ENCODE results near the gene POPDC3.

POPDC3 gene

DNA sequence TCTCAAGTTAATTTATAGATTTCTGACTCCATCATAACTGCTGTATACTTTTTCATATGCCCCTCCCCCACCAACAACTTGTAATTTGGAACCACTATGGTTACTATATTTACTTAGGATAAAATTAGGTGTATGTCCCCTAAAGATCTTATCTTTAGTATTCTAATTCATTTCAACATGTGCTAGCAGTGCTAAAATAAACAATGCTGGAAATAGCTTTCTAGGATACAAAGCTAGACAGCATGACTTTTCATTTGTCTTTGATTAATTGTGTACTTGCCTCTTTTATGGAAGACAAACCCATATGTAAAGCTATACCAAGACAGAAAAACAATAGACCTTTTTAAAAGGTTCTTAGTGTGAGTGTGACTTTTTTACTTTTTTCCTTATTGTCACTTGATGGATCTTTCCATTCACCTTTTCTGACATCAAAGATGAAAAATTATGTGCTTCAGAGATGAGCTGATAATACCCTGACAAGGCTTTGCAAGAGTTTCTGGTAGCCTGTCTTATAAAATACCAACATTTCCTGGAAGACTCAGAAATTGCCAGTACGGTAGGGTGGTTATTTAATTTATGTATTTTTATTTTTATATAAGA, 31.2 kb upstream of the POPDC3 start:
- Histone ChIP-seq H3K4me2 (ENCODE audit: low read length, poor library complexity, severe bottlenecking) (no peak overlapping the region), H4K91ac (ENCODE audit: low read length) (no peak overlapping the region), H3K79me1 (replicated peaks; ENCODE audit: low read length, poor library complexity, severe bottlenecking) (no peaks in the 10 kb centered on the region), H3K27me3 (ENCODE audit: control insufficient read depth in 1 of 2, insufficient read depth in 1 of 2, low read length in 2 of 2) (no peaks in the 10 kb centered on the region), H2AFZ (ENCODE audit: low read depth, low read length) (no peak overlapping the region), H3K9ac (ENCODE audit: low read length) (no peak overlapping the region), H2BK5ac (ENCODE audit: low read depth, low read length, poor library complexity, severe bottlenecking) (no peak overlapping the region), H3K14ac (ENCODE audit: low read length in 2 of 2) (no peak overlapping the region), H3K18ac (ENCODE audit: low read depth in 1 of 2, low read length in 2 of 2) (no peak overlapping the region), H2AK5ac (ENCODE audit: low read length, severe bottlenecking) (no peak overlapping the region), H3K9me3 (ENCODE audit: control insufficient read depth, low read length) (no peaks in the 10 kb centered on the region), H3K4ac (ENCODE audit: low read depth in 1 of 2, low read length in 2 of 2) (no peak overlapping the region), H2BK120ac (ENCODE audit: low read depth, low read length) (no peak overlapping the region), H3K4me3 (ENCODE audit: insufficient read depth in 1 of 2, low read depth in 1 of 2, low read length in 2 of 2) (no peak overlapping the region), H4K8ac (ENCODE audit: low read length) (no peak overlapping the region), H2BK15ac (ENCODE audit: low read depth, poor library complexity, severe bottlenecking) (no peak overlapping the region), H3K4me1 (ENCODE audit: control insufficient read depth, insufficient read depth, low read depth, low read length) (no peaks in the 10 kb centered on the region), H2BK12ac (ENCODE audit: low read length in 2 of 2) (no peak overlapping the region), H3K23ac (ENCODE audit: low read length in 2 of 2) (no peak overlapping the region), H3K36me3 (ENCODE audit: control insufficient read depth in 1 of 2, insufficient read depth in 2 of 2, low read depth in 1 of 2, low read length in 2 of 2) (no peaks in the 10 kb centered on the region), H3K27ac (ENCODE audit: low read length, poor library complexity, severe bottlenecking) (no peak overlapping the region)
- WGBS: 100% methylated on average over 1 of the region's 1 CpG
- peak; percentile 33 for DNase-seq

- H3K23ac ChIP-seq (ENCODE audit: low read length in 2 of 2): no peak overlapping the region
- H2AK5ac ChIP-seq (ENCODE audit: low read length, severe bottlenecking): no peak overlapping the region
- DNase-seq: peak; percentile 79
- H3K18ac ChIP-seq (ENCODE audit: low read depth in 1 of 2, low read length in 2 of 2): peak overlapping the region; percentile 2 to 80
- no peaks in the 10 kb centered on the region for H3K79me1 ChIP-seq (replicated peaks; ENCODE audit: low read length, poor library complexity, severe bottlenecking)
- H2BK12ac ChIP-seq (ENCODE audit: low read length in 2 of 2): peak overlapping the region in 1 of 2 experiments; percentile 11
- H3K9ac ChIP-seq (ENCODE audit: low read length): peak overlapping the region; percentile 29
- peak overlapping the region in 1 of 2 experiments; percentile 37 for H3K4ac ChIP-seq (ENCODE audit: low read depth in 1 of 2, low read length in 2 of 2)
- no peak overlapping the region for H2BK5ac ChIP-seq (ENCODE audit: low read depth, low read length, poor library complexity, severe bottlenecking)
- H2BK120ac ChIP-seq (ENCODE audit: low read depth, low read length): peak overlapping the region; percentile 76
- H3K9me3 ChIP-seq (ENCODE audit: control insufficient read depth, low read length): no peaks in the 10 kb centered on the region
- peak overlapping the region; percentile 86 for H4K8ac ChIP-seq (ENCODE audit: low read length)
- H3K14ac ChIP-seq (ENCODE audit: low read length in 2 of 2): no peak overlapping the region
- H3K4me1 ChIP-seq (ENCODE audit: control insufficient read depth, insufficient read depth, low read depth, low read length): no peaks in the 10 kb centered on the region
- no peak overlapping the region for H3K27ac ChIP-seq (ENCODE audit: low read length, poor library complexity, severe bottlenecking)
- H2AFZ ChIP-seq (ENCODE audit: low read depth, low read length): no peak overlapping the region
- no peaks in the 10 kb centered on the region for H3K36me3 ChIP-seq (ENCODE audit: control insufficient read depth in 1 of 2, insufficient read depth in 2 of 2, low read depth in 1 of 2, low read length in 2 of 2)
- H3K4me3 ChIP-seq (ENCODE audit: insufficient read depth in 1 of 2, low read depth in 1 of 2, low read length in 2 of 2): peak overlapping the region in 1 of 2 experiments; percentile 8
- H4K91ac ChIP-seq (ENCODE audit: low read length): peak overlapping the region; percentile 64
- WGBS: 62% methylated on average over 4 of the region's 5 CpGs
- H3K4me2 ChIP-seq (ENCODE audit: low read length, poor library complexity, severe bottlenecking): no peak overlapping the region
- no peaks in the 10 kb centered on the region for H3K27me3 ChIP-seq (ENCODE audit: control insufficient read depth in 1 of 2, insufficient read depth in 1 of 2, low read length in 2 of 2)
- no peak overlapping the region for H2BK15ac ChIP-seq (ENCODE audit: low read depth, poor library complexity, severe bottlenecking)
Observed at GRCh38 chr6:105209950-105210706, 30.3 kb upstream of the POPDC3 start.

DNA sequence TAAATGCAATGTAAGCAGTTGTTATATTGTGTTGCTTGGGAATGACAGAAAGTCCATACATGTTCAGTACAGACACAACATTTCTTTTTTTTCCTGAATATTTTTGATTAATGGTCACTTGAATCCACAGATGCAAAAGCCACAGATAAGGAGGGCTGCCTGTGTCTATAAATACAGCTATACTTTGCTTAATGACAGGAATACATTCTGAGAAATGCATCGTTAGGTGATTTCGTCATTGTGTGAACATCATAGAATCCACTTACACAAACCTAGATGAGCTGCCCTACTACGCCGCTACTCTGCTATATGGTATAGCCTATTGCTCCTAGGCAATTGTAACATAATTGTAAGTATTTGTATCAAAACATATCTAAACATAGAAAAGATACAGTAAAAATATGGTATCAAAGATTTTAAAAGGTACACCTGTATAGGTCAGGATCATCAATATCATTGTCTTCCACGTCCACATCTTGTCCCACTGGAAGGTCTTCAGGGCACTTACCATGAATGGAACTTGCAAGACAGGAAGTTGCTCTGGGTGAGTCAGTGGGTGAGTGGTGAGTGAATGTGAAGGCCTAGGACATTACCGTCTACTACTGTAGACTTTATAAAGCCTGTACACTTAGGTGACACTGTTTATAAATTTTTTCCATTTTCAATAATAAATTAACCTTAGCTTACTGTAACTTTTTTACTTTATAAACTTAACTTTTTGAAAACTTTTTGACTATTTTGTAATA, 27.9 kb upstream of the POPDC3 start:
- H3K18ac ChIP-seq (ENCODE audit: low read depth in 1 of 2, low read length in 2 of 2): no peak overlapping the region
- H3K27me3 ChIP-seq (ENCODE audit: control insufficient read depth in 1 of 2, insufficient read depth in 1 of 2, low read length in 2 of 2): peaks cover 0 to under 1% of the 10 kb centered on the region in 2 experiments
- H3K4me2 ChIP-seq (ENCODE audit: low read length, poor library complexity, severe bottlenecking): no peak overlapping the region
- H3K23ac ChIP-seq (ENCODE audit: low read length in 2 of 2): no peak overlapping the region
- H3K27ac ChIP-seq (ENCODE audit: low read length, poor library complexity, severe bottlenecking): no peak overlapping the region
- H3K9ac ChIP-seq (ENCODE audit: low read length): no peak overlapping the region
- H3K79me1 ChIP-seq (replicated peaks; ENCODE audit: low read length, poor library complexity, severe bottlenecking): no peaks in the 10 kb centered on the region
- no peak overlapping the region for H2AK5ac ChIP-seq (ENCODE audit: low read length, severe bottlenecking)
- no peak overlapping the region for H2AFZ ChIP-seq (ENCODE audit: low read depth, low read length)
- H3K36me3 ChIP-seq (ENCODE audit: control insufficient read depth in 1 of 2, insufficient read depth in 2 of 2, low read depth in 1 of 2, low read length in 2 of 2): no peaks in the 10 kb centered on the region
- H4K8ac ChIP-seq (ENCODE audit: low read length): no peak overlapping the region
- no peak overlapping the region for H2BK15ac ChIP-seq (ENCODE audit: low read depth, poor library complexity, severe bottlenecking)
- no peak overlapping the region for H3K14ac ChIP-seq (ENCODE audit: low read length in 2 of 2)
- DNase-seq: peak; percentile 66
- WGBS: 71% methylated on average over 2 of the region's 6 CpGs
- H3K4me1 ChIP-seq (ENCODE audit: control insufficient read depth, insufficient read depth, low read depth, low read length): no peaks in the 10 kb centered on the region
- no peak overlapping the region for H4K91ac ChIP-seq (ENCODE audit: low read length)
- no peak overlapping the region for H2BK120ac ChIP-seq (ENCODE audit: low read depth, low read length)
- H3K4ac ChIP-seq (ENCODE audit: low read depth in 1 of 2, low read length in 2 of 2): no peak overlapping the region
- H3K9me3 ChIP-seq (ENCODE audit: control insufficient read depth, low read length): no peaks in the 10 kb centered on the region
- H2BK5ac ChIP-seq (ENCODE audit: low read depth, low read length, poor library complexity, severe bottlenecking): no peak overlapping the region
- H2BK12ac ChIP-seq (ENCODE audit: low read length in 2 of 2): no peak overlapping the region
- no peak overlapping the region for H3K4me3 ChIP-seq (ENCODE audit: insufficient read depth in 1 of 2, low read depth in 1 of 2, low read length in 2 of 2)

- H3K79me1 ChIP-seq (replicated peaks; ENCODE audit: low read length, poor library complexity, severe bottlenecking): no peaks in the 10 kb centered on the region
- no peak overlapping the region for H3K14ac ChIP-seq (ENCODE audit: low read length in 2 of 2)
- H2BK120ac ChIP-seq (ENCODE audit: low read depth, low read length): no peak overlapping the region
- H3K27me3 ChIP-seq (ENCODE audit: control insufficient read depth in 1 of 2, insufficient read depth in 1 of 2, low read length in 2 of 2): peaks cover 0 to 10% of the 10 kb centered on the region in 2 experiments
- no peak overlapping the region for H3K4me3 ChIP-seq (ENCODE audit: insufficient read depth in 1 of 2, low read depth in 1 of 2, low read length in 2 of 2)
- WGBS: no CpG with 5 or more reads among the region's 4 CpGs
- H3K18ac ChIP-seq (ENCODE audit: low read depth in 1 of 2, low read length in 2 of 2): no peak overlapping the region
- H3K4me1 ChIP-seq (ENCODE audit: control insufficient read depth, insufficient read depth, low read depth, low read length): no peaks in the 10 kb centered on the region
- H2BK12ac ChIP-seq (ENCODE audit: low read length in 2 of 2): no peak overlapping the region
- no peaks in the 10 kb centered on the region for H3K36me3 ChIP-seq (ENCODE audit: control insufficient read depth in 1 of 2, insufficient read depth in 2 of 2, low read depth in 1 of 2, low read length in 2 of 2)
- no peak for DNase-seq
- H2AFZ ChIP-seq (ENCODE audit: low read depth, low read length): no peak overlapping the region
- H2BK15ac ChIP-seq (ENCODE audit: low read depth, poor library complexity, severe bottlenecking): no peak overlapping the region
- no peak overlapping the region for H3K23ac ChIP-seq (ENCODE audit: low read length in 2 of 2)
- H3K9me3 ChIP-seq (ENCODE audit: control insufficient read depth, low read length): no peaks in the 10 kb centered on the region
- H3K4me2 ChIP-seq (ENCODE audit: low read length, poor library complexity, severe bottlenecking): no peak overlapping the region
- no peak overlapping the region for H4K8ac ChIP-seq (ENCODE audit: low read length)
- no peak overlapping the region for H3K27ac ChIP-seq (ENCODE audit: low read length, poor library complexity, severe bottlenecking)
- H3K4ac ChIP-seq (ENCODE audit: low read depth in 1 of 2, low read length in 2 of 2): no peak overlapping the region
- H2AK5ac ChIP-seq (ENCODE audit: low read length, severe bottlenecking): no peak overlapping the region
- no peak overlapping the region for H3K9ac ChIP-seq (ENCODE audit: low read length)
- no peak overlapping the region for H2BK5ac ChIP-seq (ENCODE audit: low read depth, low read length, poor library complexity, severe bottlenecking)
- H4K91ac ChIP-seq (ENCODE audit: low read length): no peak overlapping the region
Observed at GRCh38 chr6:105204768-105205167, 25.0 kb upstream of the POPDC3 start.
